ENCODE measurements around the gene DCLRE1C.
"Not testable (repeated sequence)": the region's sequence is repeated elsewhere in the genome, so short reads cannot be mapped to it uniquely, and the experiment has no call there.

DCLRE1C gene

DNA sequence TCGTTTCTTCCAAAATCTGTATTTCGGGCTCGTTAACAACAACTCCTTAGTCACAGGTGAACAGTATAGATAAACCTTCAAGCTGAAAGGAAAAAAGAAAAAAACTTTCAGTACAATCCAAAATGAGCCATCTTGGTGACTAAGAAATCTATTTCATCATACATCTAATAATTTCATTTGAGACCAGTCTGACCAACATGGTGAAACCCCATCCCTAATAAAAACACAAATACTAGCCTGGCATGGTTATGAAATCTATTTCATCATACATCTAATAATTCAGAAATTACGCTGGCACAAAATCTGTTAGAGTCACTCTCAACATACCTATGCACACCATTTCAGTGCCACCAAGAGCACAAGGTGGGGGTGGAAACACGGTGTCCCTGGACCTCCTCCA lies 8.8 kb downstream of the DCLRE1C start:
- DNase-seq (ENCODE audit: low spot score) = no peak

- not testable (repeated sequence) for DNase-seq (ENCODE audit: low spot score)
Measured at GRCh38 chr10:14942950-14943338, 11.0 kb downstream of the DCLRE1C start.

GRCh38 chr10:14942147-14942949 lies 11.5 kb downstream of the DCLRE1C start:
- not testable (repeated sequence) for DNase-seq (ENCODE audit: low spot score)

- DNase-seq (ENCODE audit: low spot score) = not testable (repeated sequence)
Measured at GRCh38 chr10:14938971-14939370, 14.9 kb downstream of the DCLRE1C start.

- DNase-seq (ENCODE audit: low spot score) = no peak
Measured at GRCh38 chr10:14936584-14936983, 17.3 kb downstream of the DCLRE1C start.

DNA sequence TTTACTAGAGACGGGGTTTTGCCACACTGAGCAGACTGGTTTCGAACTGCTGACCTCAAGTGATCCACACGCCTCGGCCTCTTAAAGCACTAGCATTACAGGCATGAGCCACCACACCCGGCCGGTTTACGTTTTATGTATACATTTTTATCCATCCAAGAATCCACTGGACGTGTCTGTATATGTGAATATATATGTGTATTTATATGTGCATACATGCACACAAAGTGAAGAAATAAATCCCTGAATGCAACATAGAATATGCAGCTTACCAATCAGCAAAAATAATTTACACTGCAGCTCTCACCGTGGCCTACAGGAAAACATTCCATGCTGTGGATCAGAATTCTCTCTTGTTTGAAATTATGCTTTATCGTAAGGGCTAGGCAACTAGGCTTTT lies 23.3 kb downstream of the DCLRE1C start:
- DNase-seq (ENCODE audit: low spot score) = no peak

- DNase-seq (ENCODE audit: low spot score) = no peak
Measured at GRCh38 chr10:14926722-14927416, 27.0 kb downstream of the DCLRE1C start.

DNA sequence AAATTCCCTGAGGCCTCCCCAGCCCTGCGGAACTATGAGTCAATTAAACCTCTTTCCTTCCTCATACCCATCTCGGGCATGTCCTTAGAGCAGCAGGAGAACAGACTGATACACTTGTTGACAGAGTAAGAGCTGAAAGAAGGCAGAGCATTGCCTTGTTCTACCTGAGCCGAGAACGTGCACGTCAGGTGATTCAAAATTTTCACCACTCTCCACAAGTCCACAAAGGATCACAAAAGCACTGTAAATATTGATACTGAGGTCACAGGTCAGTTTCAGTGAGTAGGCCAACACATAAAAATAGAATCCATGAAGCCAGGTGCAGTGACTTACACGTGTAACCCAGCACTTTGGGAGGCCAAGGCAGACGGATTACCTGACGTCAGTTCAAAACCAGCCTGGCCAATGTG lies 27.8 kb downstream of the DCLRE1C start:
- DNase-seq (ENCODE audit: low spot score) = no peak

GRCh38 chr10:14925268-14925667 lies 28.6 kb downstream of the DCLRE1C start:
- DNase-seq (ENCODE audit: low spot score) = no peak

DNA sequence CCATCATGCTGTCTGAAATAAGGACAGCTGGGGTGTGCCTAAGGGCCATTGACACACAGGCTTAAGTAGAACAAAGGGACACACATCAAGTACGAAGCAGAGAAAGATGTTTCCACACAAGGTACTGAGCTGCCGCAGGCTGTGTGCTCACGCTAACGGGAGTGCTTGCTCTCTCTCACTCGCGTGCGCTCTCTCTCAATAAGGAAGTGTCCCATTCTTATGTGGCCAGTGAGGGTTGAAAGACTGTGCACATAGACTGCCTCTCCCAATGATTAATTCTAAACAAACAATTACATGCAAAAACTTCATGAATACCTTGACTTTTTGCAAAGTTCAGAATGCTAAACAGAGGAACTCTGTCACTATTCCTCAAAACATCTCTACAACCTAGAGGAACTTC lies 29.9 kb downstream of the DCLRE1C start:
- no peak for DNase-seq (ENCODE audit: low spot score)

DNA sequence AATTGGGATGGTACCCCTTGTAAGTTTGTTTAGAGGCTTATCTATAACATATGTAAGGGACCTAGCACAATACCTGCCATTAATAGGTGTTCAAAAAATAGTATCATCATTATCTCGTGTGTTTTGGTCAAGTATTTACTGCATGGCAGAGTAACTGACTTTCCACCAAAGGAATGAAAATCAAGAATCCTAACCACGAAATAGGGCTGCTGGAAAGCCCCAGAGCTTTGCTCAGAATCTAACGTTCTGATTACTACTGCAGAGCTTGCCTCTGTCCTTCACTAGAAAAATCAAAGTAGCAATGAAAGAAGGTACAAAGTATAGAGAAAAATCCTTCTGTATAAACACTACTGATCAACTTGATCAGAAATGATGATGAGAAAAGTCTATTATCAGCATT lies 34.9 kb downstream of the DCLRE1C start:
- DNase-seq (ENCODE audit: low spot score) = no peak

DNA sequence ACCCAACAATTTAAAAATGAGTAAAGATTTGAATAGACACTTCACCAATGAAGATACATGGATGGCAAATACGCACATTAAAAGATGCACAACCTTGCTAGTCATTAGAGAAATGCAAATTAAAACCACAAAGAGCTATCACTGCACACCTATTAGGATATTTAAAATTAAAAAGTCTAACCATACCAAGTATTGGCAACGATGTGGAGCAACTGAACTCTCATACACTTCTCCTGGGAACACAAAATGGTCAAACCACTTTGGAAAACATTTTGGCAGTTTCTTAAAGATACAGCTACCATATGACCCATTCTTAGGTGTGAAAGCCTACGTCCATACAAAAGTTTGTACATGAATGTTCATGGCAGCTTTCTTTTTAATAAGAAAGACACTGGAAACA lies 36.1 kb downstream of the DCLRE1C start:
- no peak for DNase-seq (ENCODE audit: low spot score)

DNA sequence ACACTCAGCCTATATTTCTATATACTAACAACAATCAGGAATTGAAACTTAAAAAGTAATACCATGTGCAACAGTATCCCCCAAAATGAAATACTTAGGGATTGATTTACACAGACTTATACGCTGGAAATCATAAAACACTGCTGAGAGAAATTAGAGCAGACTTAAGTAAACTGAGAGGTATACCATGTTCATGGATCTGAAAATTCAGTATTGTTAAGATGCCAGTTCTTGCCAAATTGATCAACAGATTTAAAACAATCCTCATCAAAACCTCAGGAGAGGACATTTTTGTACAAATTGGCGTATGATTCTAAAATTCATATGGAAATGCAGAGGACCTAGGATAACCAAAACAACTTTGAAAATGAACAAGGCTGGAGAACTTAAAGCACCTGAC lies 37.3 kb downstream of the DCLRE1C start:
- DNase-seq (ENCODE audit: low spot score) = no peak

DNA sequence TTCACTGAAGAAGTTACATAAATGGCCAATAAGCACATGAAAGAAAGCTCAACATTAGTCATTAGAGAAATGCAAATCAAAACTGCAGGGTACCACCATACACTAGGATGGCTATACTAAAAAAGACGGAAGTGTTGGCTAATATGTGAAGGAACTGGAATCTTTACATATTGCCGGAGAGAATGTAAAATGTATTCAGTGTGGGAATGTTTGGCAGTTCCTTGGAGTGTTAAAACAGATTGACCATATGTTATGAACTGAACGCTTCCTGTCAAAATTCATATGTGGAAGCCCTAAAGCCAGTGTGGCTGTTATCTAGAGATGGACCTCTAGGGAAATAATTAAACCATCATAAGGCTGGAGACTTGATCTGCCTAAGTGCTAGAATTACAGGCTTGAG lies 42.1 kb downstream of the DCLRE1C start:
- DNase-seq (ENCODE audit: low spot score) = no peak

GRCh38 chr10:14910953-14911352 lies 42.9 kb downstream of the DCLRE1C start:
- DNase-seq (ENCODE audit: low spot score) = no peak

- DNase-seq (ENCODE audit: low spot score) = no peak
Measured at GRCh38 chr10:14909101-14909500, 44.8 kb downstream of the DCLRE1C start.

- DNase-seq (ENCODE audit: low spot score) = not testable (repeated sequence)
Measured at GRCh38 chr10:14907591-14907990, 46.3 kb downstream of the DCLRE1C start.

DNA sequence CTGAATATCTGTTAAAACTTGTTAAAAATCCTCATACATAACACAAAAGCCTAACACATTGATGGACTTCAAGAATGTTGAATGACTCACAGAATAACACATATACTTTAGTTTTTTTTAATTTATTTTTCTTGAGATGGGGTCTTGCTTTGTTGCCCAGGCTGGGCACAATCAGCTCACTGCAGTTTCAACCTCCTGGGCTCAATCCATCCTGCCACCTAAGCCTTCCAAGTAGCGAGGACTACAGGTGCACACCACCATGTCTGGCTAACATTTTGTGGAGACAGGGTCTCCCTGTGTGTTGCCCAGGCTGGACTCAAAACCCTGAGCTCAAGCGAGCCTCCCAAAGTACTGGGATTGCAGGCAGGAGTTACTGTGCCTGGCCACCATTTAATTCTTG lies 47.1 kb downstream of the DCLRE1C start:
- no peak for DNase-seq (ENCODE audit: low spot score)

DNA sequence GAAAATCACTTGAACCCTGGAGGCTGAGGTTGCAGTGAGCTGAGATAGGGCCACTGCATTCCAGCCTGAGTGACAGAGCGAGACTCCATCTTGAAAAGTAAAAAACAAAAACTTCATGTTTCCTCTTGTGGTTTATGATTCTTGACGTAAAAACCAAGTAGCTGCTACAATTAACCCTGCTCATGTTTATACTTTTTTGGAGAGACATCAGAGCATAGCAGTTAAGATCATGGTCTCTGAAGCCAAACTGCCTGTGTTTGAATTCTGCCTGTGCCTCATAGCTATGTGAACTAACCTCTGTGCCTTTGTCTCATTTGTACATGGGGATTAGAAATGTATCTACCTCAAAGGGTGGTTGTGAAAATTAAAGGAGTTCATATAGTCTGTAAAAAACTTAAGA lies 48.0 kb downstream of the DCLRE1C start:
- no peak for DNase-seq (ENCODE audit: low spot score)

DNA sequence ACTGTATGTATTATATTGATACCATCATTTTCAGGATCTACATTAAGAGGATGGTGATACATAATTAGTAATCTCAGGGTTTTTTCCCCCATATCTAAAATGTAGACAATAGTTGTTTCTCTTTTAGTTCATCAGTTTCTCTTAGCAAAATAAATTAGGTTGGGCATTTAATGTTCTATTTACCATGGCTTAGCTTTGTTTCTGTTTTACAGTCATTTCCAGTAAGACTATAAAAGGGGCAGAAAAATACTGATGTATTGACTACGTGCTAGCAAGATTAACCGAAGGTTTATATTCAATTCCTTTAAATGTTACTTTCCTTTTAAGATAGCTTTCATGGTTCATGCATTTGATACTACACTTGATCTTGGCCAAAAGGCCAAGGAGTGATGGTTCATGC lies 49.0 kb downstream of the DCLRE1C start:
- DNase-seq (ENCODE audit: low spot score) = no peak

GRCh38 chr10:14904316-14904732 lies 49.6 kb downstream of the DCLRE1C start:
- DNase-seq (ENCODE audit: low spot score) = no peak

DNA sequence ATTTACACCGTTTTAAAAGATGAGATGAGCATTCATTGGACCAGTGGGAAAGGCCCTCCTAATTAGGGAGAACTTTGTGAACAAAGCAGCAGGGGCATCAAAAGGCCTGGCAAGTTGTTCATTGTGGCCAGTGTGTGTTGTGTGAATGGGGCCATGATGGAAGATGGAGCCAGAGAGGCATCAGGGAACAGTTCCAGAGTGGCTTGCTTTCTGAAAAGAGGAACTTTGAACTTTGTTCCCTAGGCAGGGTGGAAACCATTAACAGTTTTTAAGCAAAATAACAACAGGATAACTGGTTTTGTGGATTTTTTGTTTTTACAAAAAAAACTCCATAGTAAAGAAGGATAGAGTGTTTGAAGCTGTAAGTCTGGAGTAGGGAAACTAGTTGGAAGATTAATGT lies 62.7 kb downstream of the DCLRE1C start:
- DNase-seq (ENCODE audit: low spot score) = no peak

DNA sequence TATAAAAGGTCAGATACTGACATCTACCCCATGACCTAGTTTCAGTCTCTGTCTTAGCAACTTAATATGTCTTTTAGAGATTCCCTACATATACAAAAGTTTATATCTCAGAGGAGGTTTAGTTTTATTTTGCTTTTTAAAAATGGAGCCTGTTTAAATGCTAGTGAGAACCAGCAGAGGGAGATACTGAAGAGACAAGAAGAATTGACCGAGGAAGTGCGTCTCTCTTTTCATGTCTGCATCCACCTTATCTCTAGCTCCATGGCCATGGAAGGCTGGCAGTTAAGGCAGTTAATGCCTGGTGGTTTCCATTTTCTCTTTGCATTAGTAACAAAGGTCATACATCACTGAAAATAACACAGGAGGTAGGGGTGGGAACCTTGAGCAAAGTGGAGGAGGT lies 64.6 kb downstream of the DCLRE1C start:
- no peak for DNase-seq (ENCODE audit: low spot score)

GRCh38 chr10:14884082-14884481 lies 69.8 kb downstream of the DCLRE1C start:
- no peak for DNase-seq (ENCODE audit: low spot score)

Data from ecto neural progenitor cell (in vitro differentiated cells).